T-helper 1 cell (primary cell): ENCODE data around the gene ANKRD44.
A peak's percentile ranks its signal among the peaks of the same experiment; 100 is the strongest.
"Not testable (repeated sequence)": the region's sequence is repeated elsewhere in the genome, so short reads cannot be mapped to it uniquely, and the experiment has no call there.

Experiments
- DNase-seq, 5 donors: peaks; one replicate each; pipeline ENCODE4 v3.0.0-alpha.2; 2012 to 2020
- total RNA-seq, 4 donors: gene quantifications; one replicate each; lab custom pipeline; 2026; lab: John Stamatoyannopoulos, UW

Gene ANKRD44
- 176 to 388 (median 373) reads per million in 4 donors for total RNA-seq

GRCh38 chr2:197310271-197310985 is at the start of gene ANKRD44:
Gene ANKRD44 (minus strand): TSS chr2:197310780. CDS start chr2:197310604, 176 bp downstream.
- peak; percentile 82 to 92 (median 87) for DNase-seq

- no peak for DNase-seq
Measured at GRCh38 chr2:197359859-197360258, 49.3 kb upstream of the ANKRD44 start.

DNA sequence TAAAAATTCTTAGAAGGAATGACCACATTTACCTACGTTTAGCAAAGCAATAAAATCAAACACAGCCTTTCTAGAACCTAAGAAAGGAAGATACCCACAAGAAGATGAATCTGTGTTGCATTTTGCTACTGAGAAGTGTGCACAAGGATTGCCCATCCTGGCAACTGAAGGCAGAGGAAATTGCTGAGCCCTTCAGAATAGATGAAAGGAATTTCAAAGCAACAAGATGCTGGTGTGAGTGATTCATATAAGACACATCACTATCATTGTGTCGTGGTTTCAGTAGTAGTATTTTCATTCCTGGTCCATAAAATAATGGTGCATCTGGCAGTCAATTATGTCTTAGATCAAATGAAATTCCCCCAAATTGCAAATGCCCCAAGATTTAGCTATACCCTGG is 48.4 kb upstream of the ANKRD44 start:
- peak in 1 of 5 donors; percentile 13 for DNase-seq

DNA sequence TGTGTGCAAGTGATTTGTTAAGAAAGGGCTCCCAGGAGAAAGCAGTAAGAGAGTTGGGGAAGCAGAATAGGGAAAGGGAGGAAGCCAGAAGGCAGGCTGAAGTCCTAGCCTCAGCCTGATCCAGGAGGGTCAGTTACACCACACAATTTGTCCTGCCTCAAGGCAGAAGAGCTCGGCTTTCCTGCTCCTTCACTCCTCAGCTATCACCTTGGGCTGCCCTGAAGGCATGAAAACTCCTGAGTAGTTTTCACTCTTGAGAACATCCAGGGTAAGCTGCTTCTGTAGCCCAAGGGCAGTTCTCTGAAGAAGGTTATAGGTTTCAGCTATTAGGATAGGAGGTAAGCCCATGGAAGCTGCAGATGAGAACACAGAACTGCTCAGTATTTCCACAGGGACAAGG is 47.4 kb upstream of the ANKRD44 start:
- DNase-seq = no peak

- DNase-seq = peak in 1 of 5 donors; percentile 14
Measured at GRCh38 chr2:197356136-197356535, 45.6 kb upstream of the ANKRD44 start.

DNA sequence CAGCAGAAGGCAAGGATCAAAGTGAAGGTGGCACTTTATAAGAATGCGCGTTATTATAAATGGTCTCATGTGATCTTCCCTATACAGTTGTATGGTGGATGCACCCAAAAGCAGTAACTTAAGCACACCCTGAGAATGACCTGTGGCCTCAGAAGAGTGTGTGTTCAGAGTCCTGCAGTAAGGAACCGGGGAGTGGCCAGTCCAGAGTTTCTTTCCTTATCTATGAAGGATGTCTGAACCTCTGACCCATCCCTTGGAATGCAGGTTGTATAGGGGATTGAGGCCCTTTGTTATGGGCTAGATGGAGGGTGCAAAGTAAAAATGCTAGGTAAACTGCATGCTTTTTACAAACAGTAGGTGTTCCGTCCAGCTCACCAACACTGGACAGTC is 43.6 kb upstream of the ANKRD44 start:
- no peak for DNase-seq

GRCh38 chr2:197353393-197354168 is 43.0 kb upstream of the ANKRD44 start:
- no peak for DNase-seq

- DNase-seq = no peak
Measured at GRCh38 chr2:197349699-197350098, 39.1 kb upstream of the ANKRD44 start.

DNA sequence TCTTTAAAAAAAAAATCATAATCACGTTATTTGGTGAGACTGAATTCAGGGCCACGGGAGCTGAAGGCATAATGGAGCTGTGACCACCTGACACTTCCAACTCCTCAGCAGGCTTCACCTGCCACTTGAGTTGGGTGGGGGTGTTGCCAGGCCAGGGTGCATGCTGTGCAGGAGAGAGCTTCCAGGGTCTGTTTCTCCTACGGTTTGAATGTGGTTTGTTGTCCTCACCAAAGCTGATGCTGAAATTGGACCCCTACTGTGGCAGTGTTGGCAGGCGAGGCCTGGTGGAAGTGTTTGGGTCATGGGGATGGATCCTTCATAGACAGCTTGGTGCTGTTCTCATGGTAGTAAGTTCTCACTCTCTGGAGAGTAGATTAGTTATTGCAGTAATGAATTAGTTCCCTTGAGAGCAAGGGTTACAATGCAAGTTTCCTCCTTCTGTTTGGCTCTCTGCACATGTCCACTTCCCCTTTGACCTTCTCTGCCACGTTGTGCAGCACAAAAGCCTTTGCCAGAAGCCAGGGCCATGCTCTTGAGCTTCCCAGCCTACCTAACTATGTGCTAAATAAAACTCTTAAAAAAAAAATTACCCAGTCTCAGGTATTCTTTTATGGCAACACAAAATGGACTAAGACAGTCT is 38.3 kb upstream of the ANKRD44 start:
- DNase-seq = no peak

DNA sequence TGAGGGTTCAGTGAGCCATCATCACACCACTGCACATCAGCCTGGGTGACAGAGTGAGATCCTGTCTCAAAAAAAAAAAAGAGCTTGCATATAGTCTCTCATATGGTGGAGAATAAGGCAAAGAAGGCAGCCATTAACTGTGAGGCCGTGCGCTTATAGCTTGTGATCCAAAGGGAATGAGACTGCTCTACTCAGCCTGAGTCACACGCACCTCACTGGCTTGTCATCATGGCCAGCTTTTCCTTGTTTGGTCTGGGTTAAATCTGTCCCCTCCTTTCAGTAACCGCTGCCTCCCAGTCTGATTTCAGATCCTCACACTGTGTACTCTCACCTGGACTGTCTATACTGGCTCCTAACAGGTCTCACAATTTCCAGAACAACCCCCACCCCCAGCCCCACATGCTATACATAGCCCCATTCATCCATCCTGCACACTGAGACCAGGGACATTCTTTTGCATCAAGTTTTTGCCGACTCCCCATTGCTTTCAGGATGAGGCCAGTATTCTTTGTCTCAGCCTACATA is 35.3 kb upstream of the ANKRD44 start:
- DNase-seq = no peak

DNA sequence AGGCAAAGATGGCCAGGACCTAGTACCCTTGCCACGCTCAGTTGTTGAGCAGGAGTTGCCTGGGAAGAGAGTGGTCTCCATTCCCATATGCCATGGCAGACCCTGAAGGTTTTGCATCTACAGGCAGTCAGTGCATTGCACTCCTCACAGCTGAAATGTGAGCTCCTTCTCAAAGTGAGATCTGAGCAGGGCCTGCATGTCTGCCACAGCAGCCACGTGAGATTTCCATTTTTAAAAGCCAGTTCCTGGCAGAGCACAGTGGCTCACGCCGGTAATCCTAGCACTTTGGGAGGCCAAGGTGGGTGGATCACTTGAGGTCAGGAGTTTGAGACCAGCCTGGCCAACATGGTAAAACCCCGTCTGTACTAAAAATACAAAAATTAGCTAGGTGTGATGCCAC is 33.4 kb upstream of the ANKRD44 start:
- not testable (repeated sequence) for DNase-seq

GRCh38 chr2:197340591-197340990 is 30.0 kb upstream of the ANKRD44 start:
- no peak for DNase-seq

DNA sequence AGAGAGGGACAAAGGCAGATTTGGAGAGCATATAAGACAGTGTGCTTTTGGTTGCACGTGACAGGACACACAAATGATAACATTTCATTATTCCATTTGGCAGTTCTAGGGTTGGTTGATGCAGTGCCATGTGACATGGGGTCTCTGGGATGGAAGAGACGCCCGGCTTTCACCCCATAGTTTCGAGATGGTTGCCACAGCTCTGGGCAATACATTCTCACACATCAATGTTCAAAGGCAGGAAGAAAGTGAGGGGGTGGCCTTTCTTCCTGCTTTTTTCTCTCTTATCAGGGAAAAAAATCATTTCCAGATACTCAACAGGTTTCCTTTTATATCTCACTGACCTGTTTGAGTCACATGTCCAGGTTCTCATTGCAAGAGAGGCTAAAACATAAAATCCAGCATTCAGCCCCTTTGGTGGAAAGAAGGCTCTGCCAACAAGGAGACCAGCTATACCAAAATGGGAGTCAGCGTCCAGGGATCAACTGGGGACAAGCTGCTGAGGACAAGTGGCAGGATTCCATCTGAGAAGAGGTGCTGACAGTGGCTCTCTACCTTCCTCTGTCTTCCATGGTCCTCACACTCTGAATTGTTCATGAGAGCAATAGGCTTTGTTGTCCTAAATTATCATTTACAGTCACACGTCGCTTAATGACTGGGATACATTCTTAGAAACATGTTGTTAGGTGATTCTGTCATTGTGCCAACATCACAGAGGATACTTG is 29.1 kb upstream of the ANKRD44 start:
- DNase-seq = no peak

DNA sequence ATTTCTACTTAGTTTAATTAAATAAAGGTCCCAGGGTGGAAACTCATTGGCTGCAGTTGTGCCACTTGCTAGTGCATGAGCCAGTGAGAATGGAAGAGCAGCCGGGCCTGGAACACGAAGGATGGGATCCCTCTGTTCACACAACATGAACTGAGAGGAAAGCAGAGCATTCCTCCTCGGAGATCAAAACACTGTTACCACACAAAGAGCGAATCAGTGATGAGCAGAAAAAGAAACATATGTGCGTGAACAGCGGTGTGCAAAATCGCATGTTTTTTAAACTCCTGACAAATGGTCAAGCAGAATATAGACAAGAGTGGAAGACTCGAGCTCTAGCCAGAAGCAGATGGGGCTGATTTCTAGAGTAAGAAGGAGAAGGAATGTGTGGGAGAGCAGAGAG is 28.4 kb upstream of the ANKRD44 start:
- no peak for DNase-seq

- DNase-seq = no peak
Measured at GRCh38 chr2:197332641-197333040, 22.1 kb upstream of the ANKRD44 start.

GRCh38 chr2:197328461-197328860 is 17.9 kb upstream of the ANKRD44 start:
- peak in 1 of 5 donors; percentile 46 for DNase-seq

GRCh38 chr2:197327472-197328098 is 17.0 kb upstream of the ANKRD44 start:
- peak in 1 of 5 donors; percentile 21 for DNase-seq

GRCh38 chr2:197327073-197327471 is 16.5 kb upstream of the ANKRD44 start:
- DNase-seq = no peak

DNA sequence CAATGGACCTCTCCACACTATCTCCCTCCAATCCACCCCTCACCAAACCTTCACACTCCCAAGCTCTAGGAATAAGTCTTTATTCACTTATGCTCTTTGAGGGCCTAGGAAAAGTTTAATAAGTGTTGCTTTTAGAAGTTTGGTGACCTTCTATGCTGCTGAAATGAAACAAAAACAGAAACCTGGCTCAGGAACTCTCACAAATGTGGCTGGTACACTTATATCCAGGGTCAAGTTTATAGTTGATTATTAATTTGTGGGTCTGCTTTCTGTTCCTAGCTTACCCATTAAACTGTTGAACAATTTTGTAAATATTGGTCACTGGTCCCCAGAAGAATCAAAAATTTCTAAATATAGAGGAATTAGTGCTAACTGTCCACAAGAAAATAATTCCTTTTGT is 14.2 kb upstream of the ANKRD44 start:
- no peak for DNase-seq

DNA sequence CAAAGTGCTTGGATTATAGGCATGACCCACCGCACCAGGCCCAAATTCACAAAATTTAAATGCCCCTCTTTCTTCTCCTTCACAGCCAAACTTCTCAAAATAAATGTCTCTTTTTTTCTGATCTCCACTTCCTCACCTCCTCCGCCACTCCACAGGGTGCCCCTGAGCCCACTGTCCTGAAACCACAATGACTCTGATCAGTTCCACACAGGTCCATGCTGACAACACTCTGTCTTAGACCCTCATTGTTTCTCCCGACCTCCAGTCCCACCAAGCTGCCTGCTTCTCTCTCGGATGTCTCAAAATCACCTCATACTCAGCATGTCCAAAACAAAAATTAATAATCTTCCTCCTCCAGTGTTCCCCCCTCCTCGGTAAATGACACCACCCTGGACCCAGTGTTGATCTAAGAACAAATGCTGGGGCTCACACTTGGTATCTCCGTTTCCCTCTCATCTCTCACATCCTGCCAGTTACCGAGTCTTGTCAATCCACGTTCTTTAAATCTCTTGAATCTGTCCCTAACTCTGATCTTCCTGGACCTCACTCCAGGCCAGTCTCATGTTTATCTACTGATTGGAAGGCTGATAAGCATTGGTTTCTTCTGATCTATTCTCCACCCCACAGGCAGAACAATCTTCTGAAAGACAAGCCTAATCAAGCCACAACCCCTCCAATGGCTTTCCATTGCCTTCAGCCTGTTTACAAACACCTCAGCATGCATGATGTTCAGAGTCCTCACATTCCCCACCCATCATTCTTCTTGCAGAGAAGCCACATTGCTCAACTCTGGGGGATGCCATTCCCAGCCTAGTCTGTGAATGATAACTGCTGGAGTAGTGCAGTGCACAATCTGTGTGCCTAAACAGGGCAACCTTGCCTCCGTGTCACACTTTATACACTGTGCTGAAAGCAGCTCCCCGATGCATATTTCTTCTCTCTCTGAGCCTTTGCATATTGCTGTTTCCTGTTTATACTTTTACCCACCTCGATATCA is 12.4 kb upstream of the ANKRD44 start:
- DNase-seq = peak in 1 of 5 donors; percentile 53

DNA sequence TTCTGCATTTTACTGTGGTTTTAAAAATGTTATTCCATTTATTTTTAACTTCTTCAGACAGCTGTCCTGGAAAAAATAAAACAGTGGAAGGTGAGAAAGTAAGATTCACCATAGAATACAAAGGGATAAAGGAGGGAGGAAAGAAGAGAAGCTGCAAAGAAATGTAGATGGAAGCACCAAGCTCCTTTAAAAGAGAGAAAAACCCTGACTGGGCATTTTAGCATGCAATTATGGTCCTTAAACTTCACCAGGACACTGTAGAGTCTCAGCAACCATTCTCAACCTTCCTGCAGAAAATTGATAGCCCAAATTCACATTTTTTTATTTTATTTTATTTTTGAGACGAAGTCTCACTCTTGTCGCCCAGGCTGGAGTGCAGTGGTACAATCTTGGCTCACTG is 11.6 kb upstream of the ANKRD44 start:
- DNase-seq = no peak
